Neural cell (in vitro differentiated cells): Measurements from ENCODE around the gene LYZL6. TPM values are rescaled to one million over a fixed set of nuclear protein-coding genes. Genes with fewer than 3 reads are reported as not detected.

Experiments
- polyA plus RNA-seq: library from polyadenylated mRNA; depleted of rRNA; stranded (reverse); fragments of >200 nt; gene quantifications from 2 replicates; pipeline ENCODE4 v1.2.3, GENCODE V29; 2014
- small RNA-seq, 3 experiments: library from RNA; depleted of rRNA; stranded (forward); fragments of <200 nt; gene quantifications; one replicate each; pipeline ENCODE3, GENCODE V24; 2012

LYZL6 gene
- polyA plus RNA-seq, 1 donor from 2014 or later: not detected

Small RNAs within 50 kb of the gene (small RNA-seq; reads per million reads assigned to genes)
- gene RF00100: 603 to 2,584 (median 681) reads per million in 3 experiments

Other genes with a start within 250 kb of the LYZL6 start
- gene RASL10B, start 212.1 kb downstream of the LYZL6 start, polyA plus RNA-seq: 10.7 and 11.3 TPM in 2 replicates
- gene GAS2L2, start 190.5 kb downstream of the LYZL6 start, polyA plus RNA-seq: 0.38 and 1.2 TPM in 2 replicates
- not detected in 2 replicates for gene C17orf50, start 182.8 kb downstream of the LYZL6 start, polyA plus RNA-seq
- 0.31 TPM in 1 of 2 replicates, not detected in the other for gene MMP28, start 148.1 kb downstream of the LYZL6 start, polyA plus RNA-seq
- gene TAF15, start 134.2 kb downstream of the LYZL6 start, polyA plus RNA-seq: 45.8 and 50.9 TPM in 2 replicates
- not detected in 2 replicates for gene HEATR9, start 74.8 kb downstream of the LYZL6 start, polyA plus RNA-seq
- gene CCL5, start 63.4 kb downstream of the LYZL6 start, polyA plus RNA-seq: not detected in 2 replicates
- not detected in 2 replicates for gene RDM1, start 12.9 kb downstream of the LYZL6 start, polyA plus RNA-seq
- gene CCL16, start 37.8 kb upstream of the LYZL6 start, polyA plus RNA-seq: not detected in 2 replicates
- not detected in 2 replicates for gene CCL14, start 43.0 kb upstream of the LYZL6 start, polyA plus RNA-seq
- gene CCL15, start 57.8 kb upstream of the LYZL6 start, polyA plus RNA-seq: not detected in 2 replicates
- gene CCL23, start 74.3 kb upstream of the LYZL6 start, polyA plus RNA-seq: not detected in 2 replicates
- not detected in 2 replicates for gene CCL18, start 120.6 kb upstream of the LYZL6 start, polyA plus RNA-seq
- gene CCL3, start 146.4 kb upstream of the LYZL6 start, polyA plus RNA-seq: not detected in 2 replicates
- not detected in 2 replicates for gene CCL4, start 160.1 kb upstream of the LYZL6 start, polyA plus RNA-seq
- gene TBC1D3B, start 232.9 kb upstream of the LYZL6 start, polyA plus RNA-seq: 6.9 and 9.8 TPM in 2 replicates